Fibroblast of lung (primary cell): ENCODE results near the gene LRP8. TPM values are rescaled to one million over a fixed set of nuclear protein-coding genes. Genes with fewer than 3 reads are reported as not detected.

Experiments used
- DNase-seq, 2 donors: peaks; one replicate each; pipeline versions ENCODE4 v3.0.0 to v3.0.0-alpha.2; 2010; ENCODE audit warnings: low read depth in 2 of 2
- H2AFZ ChIP-seq: 2 replicates; pipeline ENCODE4 v1.5.1; 2012; ENCODE audit warnings: low read length, control low read depth, inconsistent platforms
- H3K27ac ChIP-seq: 2 replicates; pipeline ENCODE4 v1.5.1; 2011; ENCODE audit warnings: low read length, control low read depth; ENCODE audit not compliant: insufficient read depth
- H3K27me3 ChIP-seq: 2 replicates; pipeline ENCODE4 v1.5.1; 2011; ENCODE audit warnings: mild to moderate bottlenecking, low read length; ENCODE audit not compliant: control insufficient read depth, insufficient read depth
- H3K36me3 ChIP-seq: 2 replicates; pipeline ENCODE4 v1.5.1; 2011; ENCODE audit warnings: low read length; ENCODE audit not compliant: control insufficient read depth, insufficient read depth
- H3K4me1 ChIP-seq: 2 replicates; pipeline ENCODE4 v1.5.1; 2011; ENCODE audit warnings: low read length; ENCODE audit not compliant: control insufficient read depth, insufficient read depth; ENCODE audit errors: extremely low read depth
- H3K4me2 ChIP-seq: 2 replicates; pipeline ENCODE4 v1.5.1; 2011; ENCODE audit warnings: low read length, control low read depth; ENCODE audit not compliant: insufficient read depth; ENCODE audit errors: extremely low read depth
- H3K4me3 ChIP-seq, 4 experiments: fragments of 200-600 bp in 1 of 4; sonication (generic) in 1 of 4; replicated peaks in 1 of 4; 2 replicates each; pipeline ENCODE4 v1.5.1; 2011 to 2016; ENCODE audit warnings: low read length in 4 of 4, low read depth in 3 of 4, mild to moderate bottlenecking in 3 of 4, control low read depth in 2 of 4, inconsistent platforms in 1 of 4, mixed read lengths in 1 of 4; ENCODE audit not compliant: insufficient read depth in 1 of 4; ENCODE audit errors: control extremely low read depth in 1 of 4
- H3K79me2 ChIP-seq: 2 replicates; pipeline ENCODE4 v1.5.1; 2012; ENCODE audit warnings: mild to moderate bottlenecking, low read length, inconsistent platforms; ENCODE audit not compliant: control insufficient read depth, insufficient read depth
- H3K9ac ChIP-seq: 2 replicates; pipeline ENCODE4 v1.5.1; 2011; ENCODE audit warnings: mild to moderate bottlenecking, low read length, control low read depth; ENCODE audit not compliant: insufficient read depth
- H3K9me3 ChIP-seq: 2 replicates; pipeline ENCODE4 v1.5.1; 2012; ENCODE audit warnings: low read depth, low read length; ENCODE audit not compliant: control insufficient read depth, insufficient read depth
- H4K20me1 ChIP-seq: 2 replicates; pipeline ENCODE4 v1.5.1; 2011; ENCODE audit warnings: low read length; ENCODE audit not compliant: control insufficient read depth, insufficient read depth; ENCODE audit errors: extremely low read depth
- CTCF ChIP-seq, 2 donors: IDR thresholded peaks in 1 of 2; conservative IDR thresholded peaks in 1 of 2; 1 replicate in 1 of 2; 2 replicates in 1 of 2; pipeline ENCODE4 v1.5.1; 2011 to 2012; ENCODE audit warnings: low read length in 2 of 2, control low read depth in 1 of 2, inconsistent platforms in 1 of 2, low read depth in 1 of 2, mild to moderate bottlenecking in 1 of 2
- EZH2 ChIP-seq: IDR thresholded peaks from 2 replicates; pipeline ENCODE4 v1.5.1; 2012; ENCODE audit warnings: low read length, control low read depth, mild to moderate bottlenecking; ENCODE audit errors: missing control alignments
- polyA plus RNA-seq, 2 donors: library from polyadenylated mRNA; depleted of rRNA in 1 of 2; stranded (reverse) in 1 of 2; unstranded in 1 of 2; fragments of >200 nt; gene quantifications; 2 replicates each; pipeline ENCODE4 v1.2.1, GENCODE V29; 2011 to 2012; ENCODE audit warnings: missing spikeins in 1 of 2
- total RNA-seq: library from RNA; depleted of rRNA; stranded (reverse); fragments of >200 nt; gene quantifications from 2 replicates; pipeline ENCODE4 v1.2.1, GENCODE V29; 2014

LRP8 gene
- total and polyA plus RNA-seq, 2 donors (not counting 1 experiment from before 2014, with no cell fraction given): 8.4 to 10.3 TPM

DNA sequence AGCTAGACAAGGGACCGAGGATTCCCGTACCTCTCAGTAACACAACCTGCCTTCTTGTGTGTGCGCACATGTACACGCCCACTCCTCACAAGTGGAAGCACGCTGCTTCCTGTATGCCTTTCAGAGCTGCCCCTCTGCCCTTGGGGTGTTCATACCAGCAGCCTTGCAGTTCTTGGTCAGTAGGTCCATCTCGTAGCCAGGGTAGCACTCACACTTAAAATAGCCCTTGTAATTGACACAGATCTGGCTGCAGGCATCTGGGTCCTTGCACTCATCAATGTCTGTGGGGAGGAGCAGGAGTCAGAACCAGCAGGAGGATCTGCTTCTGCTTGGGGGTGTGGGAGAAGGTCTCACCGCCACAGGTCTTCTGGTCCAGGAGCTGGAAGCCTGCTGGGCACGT is 57.0 kb downstream of the LRP8 start:
- H3K9ac ChIP-seq: no peak overlapping the region
- H3K4me2 ChIP-seq: no peak overlapping the region
- no peaks in the 10 kb centered on the region for H3K27me3 ChIP-seq
- no peaks in the 10 kb centered on the region for H3K9me3 ChIP-seq
- no peak for DNase-seq
- H3K4me1 ChIP-seq: no peaks in the 10 kb centered on the region
- H3K79me2 ChIP-seq: no peaks in the 10 kb centered on the region
- no peak overlapping the region for H3K27ac ChIP-seq
- peaks cover 2% of the 10 kb centered on the region for H3K36me3 ChIP-seq
- no peak for TF ChIP-seq CTCF (conservative IDR thresholded peaks at IDR 0.05 in 1 of 2, IDR thresholded peaks at IDR 0.05 in 1 of 2; ENCODE audit: low read depth in 1 of 2, low read length in 2 of 2)
- TF ChIP-seq EZH2: no peak
- H4K20me1 ChIP-seq: no peaks in the 10 kb centered on the region
- H2AFZ ChIP-seq: no peak overlapping the region
- H3K4me3 ChIP-seq: no peak overlapping the region

GRCh38 chr1:53270107-53270506 is 57.8 kb downstream of the LRP8 start:
- TF ChIP-seq EZH2 (no peak), CTCF (conservative IDR thresholded peaks at IDR 0.05 in 1 of 2, IDR thresholded peaks at IDR 0.05 in 1 of 2; ENCODE audit: low read depth in 1 of 2, low read length in 2 of 2) (no peak)
- no peaks in the 10 kb centered on the region for H3K79me2 ChIP-seq
- no peaks in the 10 kb centered on the region for H3K27me3 ChIP-seq
- H3K4me1 ChIP-seq: no peaks in the 10 kb centered on the region
- H3K9me3 ChIP-seq: no peaks in the 10 kb centered on the region
- no peak overlapping the region for H2AFZ ChIP-seq
- no peak overlapping the region for H3K9ac ChIP-seq
- no peak overlapping the region for H3K27ac ChIP-seq
- H3K4me2 ChIP-seq: no peak overlapping the region
- no peaks in the 10 kb centered on the region for H4K20me1 ChIP-seq
- H3K4me3 ChIP-seq: no peak overlapping the region
- peaks cover 2% of the 10 kb centered on the region for H3K36me3 ChIP-seq
- DNase-seq: no peak

- Histone ChIP-seq H3K27ac (no peak overlapping the region), H2AFZ (no peak overlapping the region), H3K36me3 (peaks cover 2% of the 10 kb centered on the region), H3K27me3 (no peaks in the 10 kb centered on the region), H3K4me3 (no peak overlapping the region), H4K20me1 (no peaks in the 10 kb centered on the region), H3K79me2 (no peaks in the 10 kb centered on the region), H3K4me1 (no peaks in the 10 kb centered on the region), H3K9me3 (no peaks in the 10 kb centered on the region), H3K4me2 (no peak overlapping the region), H3K9ac (no peak overlapping the region)
- TF ChIP-seq EZH2 (no peak), CTCF (conservative IDR thresholded peaks at IDR 0.05 in 1 of 2, IDR thresholded peaks at IDR 0.05 in 1 of 2; ENCODE audit: low read depth in 1 of 2, low read length in 2 of 2) (no peak)
- DNase-seq: no peak
These were observed 60.1 kb downstream of the LRP8 start for GRCh38 chr1:53267761-53268160.
